Measurements from ENCODE around the gene FNDC10.
"Not testable (repeated sequence)": the region's sequence is repeated elsewhere in the genome, so short reads cannot be mapped to it uniquely, and the experiment has no call there.

The FNDC10 gene

DNA sequence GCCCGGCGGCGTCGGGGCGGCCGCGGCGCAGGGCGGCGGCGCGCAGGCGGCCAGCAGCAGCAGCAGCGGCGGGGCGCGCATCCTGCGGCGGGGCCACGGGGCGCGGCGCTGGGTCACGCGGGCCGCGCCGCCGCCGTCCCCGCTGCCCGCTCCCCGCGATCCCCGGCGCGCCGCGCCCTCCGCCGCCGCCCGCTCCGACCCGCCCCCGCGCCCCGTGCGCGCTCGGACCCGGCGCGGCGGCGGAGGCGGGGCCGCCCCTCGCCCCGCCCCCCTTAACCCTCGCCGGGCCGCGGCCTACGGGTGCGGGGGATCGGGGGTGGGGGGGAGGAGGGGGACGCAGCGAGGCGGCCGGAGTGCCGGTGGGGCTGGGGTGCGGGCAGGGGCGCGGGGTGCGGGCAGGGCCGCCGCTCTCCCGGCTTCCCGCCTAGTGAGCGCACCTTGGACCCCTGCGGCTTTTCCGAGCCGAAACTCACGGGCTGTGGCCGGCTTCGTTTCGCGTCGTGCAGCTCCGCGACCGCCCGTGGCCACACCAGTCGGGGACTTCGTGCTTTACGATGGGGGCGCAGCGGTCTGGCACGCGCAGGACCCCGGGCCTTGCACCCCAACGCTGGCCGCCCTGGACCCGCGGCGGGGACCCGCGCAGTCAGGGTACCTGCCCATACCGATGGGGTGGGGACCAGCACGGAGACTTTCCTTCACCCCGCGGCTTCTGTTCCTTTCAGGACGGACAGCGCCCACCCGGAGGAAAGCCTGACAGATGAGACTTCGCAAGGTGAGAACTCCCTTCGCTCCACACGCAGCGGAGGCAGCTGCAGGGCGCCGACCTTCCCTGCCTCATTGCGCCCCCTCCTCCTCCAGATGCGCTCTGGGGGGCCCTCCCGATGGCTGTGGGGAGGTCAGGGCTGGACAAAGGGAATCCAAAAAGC, at the start of gene FNDC10:
Gene FNDC10, minus strand, starts transcription at position 201 of the 926 bp plus-strand sequence. Its CDS starts 120 bp downstream, at position 81.
- no peaks in the 10 kb centered on the region for H3K9me3 ChIP-seq (ENCODE audit: control insufficient read depth in 5 of 5, low read length in 5 of 5)
- H3K9ac ChIP-seq (ENCODE audit: low read length in 5 of 5): no peak within 1 kb of the TSS
- H3K27me3 ChIP-seq (ENCODE audit: control insufficient read depth in 5 of 5, insufficient read depth in 4 of 5, low read length in 5 of 5): peaks cover 42 to 67% (median 48%) of the 10 kb centered on the region in 5 donors
- peak within 1 kb of the TSS in 3 of 5 donors; percentile 36 to 63 (median 43) for H3K4me3 ChIP-seq (ENCODE audit: low read depth in 1 of 5, low read length in 5 of 5)
- peaks cover 0 to 24% (median 14%) of the 10 kb centered on the region in 5 donors for H3K4me1 ChIP-seq (ENCODE audit: control insufficient read depth in 5 of 5, insufficient read depth in 5 of 5, low read length in 5 of 5)
- H3K36me3 ChIP-seq (ENCODE audit: control insufficient read depth in 5 of 5, insufficient read depth in 5 of 5, low read length in 5 of 5): no peaks in the 10 kb centered on the region
- no peak within 1 kb of the TSS for H3K27ac ChIP-seq (ENCODE audit: low read depth, low read length)

DNA sequence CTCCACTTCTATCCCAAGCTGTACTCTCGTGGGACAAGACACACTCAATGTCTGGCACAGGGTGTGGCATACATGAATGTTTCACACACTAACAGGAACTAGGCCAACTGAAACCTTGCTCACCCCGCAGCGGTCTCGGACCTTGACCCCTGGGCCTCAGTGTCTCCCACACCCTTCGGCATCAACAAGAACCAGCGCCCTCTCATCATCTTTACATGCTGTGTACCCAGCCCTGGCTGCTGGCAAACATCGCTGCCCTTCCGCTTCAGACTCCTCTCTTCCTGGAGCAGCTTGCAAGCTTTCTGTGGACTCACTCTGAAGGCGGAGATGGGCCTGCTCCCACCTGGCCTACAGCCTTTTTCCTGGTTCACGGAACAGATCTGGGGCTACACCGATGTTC, 48.3 kb upstream of the FNDC10 start:
- H3K27ac ChIP-seq (ENCODE audit: low read depth, low read length); H3K9ac ChIP-seq (ENCODE audit: low read length in 5 of 5): not testable (repeated sequence)
- H3K36me3 ChIP-seq (ENCODE audit: control insufficient read depth in 5 of 5, insufficient read depth in 5 of 5, low read length in 5 of 5): peaks cover 21 to 48% (median 39%) of the 10 kb centered on the region in 5 donors

DNA sequence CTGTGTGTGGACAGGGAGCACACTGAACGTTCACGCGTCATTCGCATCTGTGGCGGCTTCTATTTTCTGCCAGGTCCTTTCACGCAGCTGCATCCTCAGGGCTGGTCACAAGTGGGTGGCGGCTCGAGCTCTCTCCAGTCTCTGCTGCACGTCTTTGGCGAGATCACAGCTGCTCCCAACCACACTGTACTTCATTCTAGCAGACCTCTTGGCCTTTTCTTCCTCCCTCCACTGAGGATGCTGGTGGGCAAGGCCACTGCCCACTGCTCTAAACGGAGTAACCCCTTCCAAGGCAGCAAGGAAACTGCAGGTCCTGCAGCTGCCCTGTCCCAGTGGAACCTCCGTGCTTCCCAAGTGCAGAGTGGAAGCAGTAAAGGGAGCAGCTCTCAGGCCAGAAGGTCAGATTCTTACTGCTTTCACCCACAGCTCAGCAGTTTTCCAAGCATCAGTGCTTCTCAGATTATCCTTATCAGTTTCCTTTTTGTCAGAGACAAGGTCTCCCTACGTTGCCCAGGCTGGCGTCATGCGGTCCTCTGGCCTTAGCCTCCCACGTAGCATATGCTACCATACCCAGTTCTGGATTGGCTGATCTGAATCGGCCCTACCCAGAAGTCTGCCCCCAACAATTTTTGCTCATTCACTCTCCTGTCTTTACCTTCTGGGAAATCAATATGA, 47.8 kb upstream of the FNDC10 start:
- H3K36me3 ChIP-seq (ENCODE audit: control insufficient read depth in 5 of 5, insufficient read depth in 5 of 5, low read length in 5 of 5): peaks cover 21 to 48% (median 39%) of the 10 kb centered on the region in 5 donors

More for the DNA sequence above, 48.3 kb upstream of the FNDC10 start:
- H3K9me3 ChIP-seq (ENCODE audit: control insufficient read depth in 5 of 5, low read length in 5 of 5); H3K4me3 ChIP-seq (ENCODE audit: low read depth in 1 of 5, low read length in 5 of 5); H3K4me1 ChIP-seq (ENCODE audit: control insufficient read depth in 5 of 5, insufficient read depth in 5 of 5, low read length in 5 of 5); H3K27me3 ChIP-seq (ENCODE audit: control insufficient read depth in 5 of 5, insufficient read depth in 4 of 5, low read length in 5 of 5): not testable (repeated sequence)

DNA sequence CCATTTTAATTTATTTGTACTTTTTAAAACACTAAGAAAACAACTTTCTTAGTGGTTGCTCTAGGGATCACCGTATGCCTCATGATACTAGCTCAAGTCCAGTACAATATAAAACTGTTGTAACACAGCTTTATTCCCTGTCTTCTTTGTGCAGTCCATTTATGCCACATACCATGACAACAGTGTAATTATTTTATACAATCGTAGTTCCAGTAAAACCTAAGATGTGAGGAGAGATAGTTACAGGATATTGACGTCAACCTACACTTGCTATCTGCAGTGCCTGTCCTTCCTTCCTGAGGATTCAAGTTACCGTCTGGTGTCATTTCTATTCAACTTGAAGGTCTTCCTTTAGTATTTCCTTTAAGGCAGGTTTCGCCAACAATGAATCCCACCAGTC, 46.4 kb upstream of the FNDC10 start:
- H3K4me3 ChIP-seq (ENCODE audit: low read depth in 1 of 5, low read length in 5 of 5); H3K9ac ChIP-seq (ENCODE audit: low read length in 5 of 5); H3K27ac ChIP-seq (ENCODE audit: low read depth, low read length); H3K4me1 ChIP-seq (ENCODE audit: control insufficient read depth in 5 of 5, insufficient read depth in 5 of 5, low read length in 5 of 5); H3K9me3 ChIP-seq (ENCODE audit: control insufficient read depth in 5 of 5, low read length in 5 of 5); H3K27me3 ChIP-seq (ENCODE audit: control insufficient read depth in 5 of 5, insufficient read depth in 4 of 5, low read length in 5 of 5): not testable (repeated sequence)
- H3K36me3 ChIP-seq (ENCODE audit: control insufficient read depth in 5 of 5, insufficient read depth in 5 of 5, low read length in 5 of 5): peaks cover 9 to 38% (median 26%) of the 10 kb centered on the region in 5 donors

More for the DNA sequence above, 47.8 kb upstream of the FNDC10 start:
- not testable (repeated sequence) for H3K9ac ChIP-seq (ENCODE audit: low read length in 5 of 5); H3K27ac ChIP-seq (ENCODE audit: low read depth, low read length); H3K4me3 ChIP-seq (ENCODE audit: low read depth in 1 of 5, low read length in 5 of 5); H3K9me3 ChIP-seq (ENCODE audit: control insufficient read depth in 5 of 5, low read length in 5 of 5); H3K4me1 ChIP-seq (ENCODE audit: control insufficient read depth in 5 of 5, insufficient read depth in 5 of 5, low read length in 5 of 5); H3K27me3 ChIP-seq (ENCODE audit: control insufficient read depth in 5 of 5, insufficient read depth in 4 of 5, low read length in 5 of 5)

DNA sequence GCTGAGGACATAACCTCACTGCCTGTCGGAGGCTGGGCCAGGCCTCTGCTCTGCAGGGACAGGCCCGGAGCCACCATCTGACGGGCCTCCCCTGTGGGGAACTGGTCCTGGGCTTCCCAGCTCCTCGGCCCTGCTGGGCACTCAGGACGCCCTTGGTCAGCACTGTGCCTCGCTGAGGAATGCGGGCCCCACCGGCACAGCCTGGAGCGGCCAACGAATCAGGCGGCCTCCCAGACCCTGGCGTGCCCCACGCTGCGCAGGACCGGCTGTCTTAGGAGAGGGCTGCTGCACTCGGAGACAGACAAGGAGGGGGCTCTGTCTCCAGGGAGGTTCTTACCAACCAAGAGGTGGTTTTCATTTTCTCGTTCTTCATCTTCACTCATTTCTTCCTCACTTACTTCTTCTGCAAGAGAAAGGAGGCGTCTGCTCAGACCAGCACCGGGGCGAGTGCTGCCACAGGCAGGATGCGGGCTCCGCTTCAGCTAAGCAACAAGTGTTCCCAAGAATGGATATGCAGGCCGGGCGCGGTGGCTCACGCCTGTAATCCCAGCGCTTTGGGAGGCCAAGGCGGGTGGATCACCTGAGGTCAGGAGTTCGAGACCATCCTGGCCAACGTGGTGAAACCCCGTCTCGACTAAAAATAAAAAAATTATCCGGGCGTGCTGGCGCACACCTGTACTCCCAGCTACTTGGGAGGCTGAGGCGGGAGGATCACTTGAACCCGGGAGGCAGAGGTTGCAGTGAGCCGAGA, 41.0 kb upstream of the FNDC10 start:
- H3K27me3 ChIP-seq (ENCODE audit: control insufficient read depth in 5 of 5, insufficient read depth in 4 of 5, low read length in 5 of 5); H3K27ac ChIP-seq (ENCODE audit: low read depth, low read length); H3K4me1 ChIP-seq (ENCODE audit: control insufficient read depth in 5 of 5, insufficient read depth in 5 of 5, low read length in 5 of 5); H3K9me3 ChIP-seq (ENCODE audit: control insufficient read depth in 5 of 5, low read length in 5 of 5); H3K4me3 ChIP-seq (ENCODE audit: low read depth in 1 of 5, low read length in 5 of 5); H3K9ac ChIP-seq (ENCODE audit: low read length in 5 of 5): not testable (repeated sequence)
- H3K36me3 ChIP-seq (ENCODE audit: control insufficient read depth in 5 of 5, insufficient read depth in 5 of 5, low read length in 5 of 5): peaks cover 0 to 36% (median 18%) of the 10 kb centered on the region in 5 donors

GRCh38 chr1:1640081-1640480, 40.1 kb upstream of the FNDC10 start:
- not testable (repeated sequence) for H3K4me3 ChIP-seq (ENCODE audit: low read depth in 1 of 5, low read length in 5 of 5); H3K9ac ChIP-seq (ENCODE audit: low read length in 5 of 5); H3K9me3 ChIP-seq (ENCODE audit: control insufficient read depth in 5 of 5, low read length in 5 of 5); H3K27me3 ChIP-seq (ENCODE audit: control insufficient read depth in 5 of 5, insufficient read depth in 4 of 5, low read length in 5 of 5); H3K4me1 ChIP-seq (ENCODE audit: control insufficient read depth in 5 of 5, insufficient read depth in 5 of 5, low read length in 5 of 5); H3K27ac ChIP-seq (ENCODE audit: low read depth, low read length)
- H3K36me3 ChIP-seq (ENCODE audit: control insufficient read depth in 5 of 5, insufficient read depth in 5 of 5, low read length in 5 of 5): peaks cover 0 to 33% (median 18%) of the 10 kb centered on the region in 5 donors

- H3K9me3 ChIP-seq (ENCODE audit: control insufficient read depth in 5 of 5, low read length in 5 of 5); H3K4me3 ChIP-seq (ENCODE audit: low read depth in 1 of 5, low read length in 5 of 5); H3K4me1 ChIP-seq (ENCODE audit: control insufficient read depth in 5 of 5, insufficient read depth in 5 of 5, low read length in 5 of 5); H3K9ac ChIP-seq (ENCODE audit: low read length in 5 of 5); H3K27me3 ChIP-seq (ENCODE audit: control insufficient read depth in 5 of 5, insufficient read depth in 4 of 5, low read length in 5 of 5); H3K27ac ChIP-seq (ENCODE audit: low read depth, low read length): not testable (repeated sequence)
- H3K36me3 ChIP-seq (ENCODE audit: control insufficient read depth in 5 of 5, insufficient read depth in 5 of 5, low read length in 5 of 5): peaks cover 0 to 33% (median 18%) of the 10 kb centered on the region in 5 donors
Observed at GRCh38 chr1:1639368-1639767, 39.4 kb upstream of the FNDC10 start.

DNA sequence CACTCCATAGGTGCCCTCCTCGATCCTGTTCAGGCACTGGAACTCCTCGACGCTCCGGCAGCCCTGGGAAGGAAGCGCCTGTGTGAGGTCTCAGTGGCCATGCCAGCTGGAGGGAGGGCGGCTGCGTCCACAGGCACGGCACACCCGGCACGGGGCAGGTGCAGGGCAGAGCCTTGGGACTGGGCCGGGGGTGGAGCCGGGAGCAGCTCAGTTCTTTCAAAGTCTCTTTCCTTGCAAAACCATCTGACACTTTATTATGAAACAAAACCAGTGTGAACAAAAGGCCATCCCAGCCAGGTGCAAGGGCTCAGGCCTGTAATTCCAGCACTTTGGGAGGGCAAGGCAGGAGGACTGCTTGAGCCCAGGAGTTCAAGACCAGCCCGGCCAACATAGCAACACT, 38.6 kb upstream of the FNDC10 start:
- H3K27me3 ChIP-seq (ENCODE audit: control insufficient read depth in 5 of 5, insufficient read depth in 4 of 5, low read length in 5 of 5); H3K9ac ChIP-seq (ENCODE audit: low read length in 5 of 5); H3K4me1 ChIP-seq (ENCODE audit: control insufficient read depth in 5 of 5, insufficient read depth in 5 of 5, low read length in 5 of 5); H3K27ac ChIP-seq (ENCODE audit: low read depth, low read length); H3K9me3 ChIP-seq (ENCODE audit: control insufficient read depth in 5 of 5, low read length in 5 of 5); H3K4me3 ChIP-seq (ENCODE audit: low read depth in 1 of 5, low read length in 5 of 5): not testable (repeated sequence)
- peaks cover 0 to 33% (median 18%) of the 10 kb centered on the region in 5 donors for H3K36me3 ChIP-seq (ENCODE audit: control insufficient read depth in 5 of 5, insufficient read depth in 5 of 5, low read length in 5 of 5)

DNA sequence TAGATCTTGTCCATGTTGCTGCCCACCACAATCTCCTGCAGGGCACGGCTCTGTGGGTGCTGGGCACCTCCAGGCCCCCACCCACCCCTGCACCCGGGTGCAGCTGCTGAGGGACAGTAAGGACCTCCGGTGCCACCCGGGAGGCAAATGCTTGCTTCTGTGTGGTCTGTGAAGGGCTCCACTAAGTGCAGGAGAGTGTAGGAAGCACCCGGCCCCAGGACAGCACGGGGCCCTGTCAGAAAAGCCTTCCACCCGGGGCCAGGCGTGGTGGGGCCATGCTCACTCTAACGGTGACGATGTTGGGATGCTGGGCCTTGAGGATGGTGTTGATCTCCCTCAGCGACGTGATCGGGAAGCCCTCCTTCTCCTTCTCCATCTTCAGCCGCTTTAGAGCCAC, 37.5 kb upstream of the FNDC10 start:
- not testable (repeated sequence) for H3K27me3 ChIP-seq (ENCODE audit: control insufficient read depth in 5 of 5, insufficient read depth in 4 of 5, low read length in 5 of 5); H3K9me3 ChIP-seq (ENCODE audit: control insufficient read depth in 5 of 5, low read length in 5 of 5); H3K4me1 ChIP-seq (ENCODE audit: control insufficient read depth in 5 of 5, insufficient read depth in 5 of 5, low read length in 5 of 5); H3K27ac ChIP-seq (ENCODE audit: low read depth, low read length); H3K9ac ChIP-seq (ENCODE audit: low read length in 5 of 5); H3K4me3 ChIP-seq (ENCODE audit: low read depth in 1 of 5, low read length in 5 of 5)
- peaks cover 0 to 33% (median 18%) of the 10 kb centered on the region in 5 donors for H3K36me3 ChIP-seq (ENCODE audit: control insufficient read depth in 5 of 5, insufficient read depth in 5 of 5, low read length in 5 of 5)
